Heart right ventricle (tissue), 16 donors: ENCODE results near the gene TSPAN18. TPM values are rescaled to one million over a fixed set of nuclear protein-coding genes. Genes with fewer than 3 reads are reported as not detected.

Experiments used
- ATAC-seq, 8 donors: fragments of 200-7000 bp; cut with Tn5 transposase; one replicate each; pipeline ENCODE4 v1.9.1; 2020; ENCODE audit warnings: mild to moderate bottlenecking in 8 of 8, moderate library complexity in 8 of 8, moderate number of reproducible peaks in 1 of 8
- DNase-seq, 2 donors: peaks; one replicate each; pipeline ENCODE4 v3.0.0-alpha.2; 2020
- H3K27ac ChIP-seq, 10 donors: fragments of 200-600 bp; sonication (generic) in 2 of 10; one replicate each; pipeline versions ENCODE4 v1.5.0 to v1.8.0; 2020 to 2022; ENCODE audit warnings: mild to moderate bottlenecking in 3 of 10
- H3K27me3 ChIP-seq, 7 donors: fragments of 200-600 bp; one replicate each; pipeline ENCODE4 v1.8.0; 2021 to 2022; ENCODE audit warnings: mild to moderate bottlenecking in 2 of 7
- H3K36me3 ChIP-seq, 9 donors: fragments of 200-600 bp; sonication (generic) in 1 of 9; one replicate each; pipeline versions ENCODE4 v1.5.0 to v1.8.0; 2020 to 2022; ENCODE audit warnings: mild to moderate bottlenecking in 2 of 9
- H3K4me1 ChIP-seq, 9 donors: fragments of 200-600 bp; sonication (generic) in 1 of 9; one replicate each; pipeline versions ENCODE4 v1.5.0 to v1.8.0; 2020 to 2022; ENCODE audit warnings: mild to moderate bottlenecking in 4 of 9
- H3K4me3 ChIP-seq, 10 donors: fragments of 200-600 bp; sonication (generic) in 2 of 10; one replicate each; pipeline versions ENCODE4 v1.5.0 to v1.8.0; 2020 to 2022; ENCODE audit warnings: mild to moderate bottlenecking in 7 of 10, moderate library complexity in 2 of 10
- H3K9me3 ChIP-seq, 11 donors: fragments of 200-600 bp in 10 of 11; sonication (generic) in 2 of 11; one replicate each; pipeline versions ENCODE4 v1.5.0 to v1.8.0; 2013 to 2022; ENCODE audit warnings: mild to moderate bottlenecking in 2 of 11, control low read depth in 1 of 11, moderate library complexity in 1 of 11
- CTCF ChIP-seq, 9 donors: fragments of 200-600 bp; sonication (generic) in 2 of 9; IDR thresholded peaks; one replicate each; pipeline versions ENCODE4 v1.5.0 to v1.8.0; 2021 to 2022; ENCODE audit warnings: antibody characterized with exemption in 9 of 9, mild to moderate bottlenecking in 5 of 9, moderate library complexity in 1 of 9
- WGBS, 2 donors: extraction: QIAGEN DNeasy Blood & Tissue Kit; methylation state at CpG; one replicate each; pipeline ENCODE4 v1.1.7; 2013; ENCODE audit warnings: inconsistent platforms in 1 of 2; 5-methylcytosine and 5-hydroxymethylcytosine counted together
- intact Hi-C, 10 donors: fragments of 100-400 bp; cut with DNase I; formaldehyde crosslinking; loops; one replicate each; pipeline versions ENCODE4 v1.11.1 to v1.14.2; 2022
- polyA plus RNA-seq, 2 donors: library from polyadenylated mRNA; stranded (reverse); fragments of 200-250 nt; gene quantifications; one replicate each; pipeline ENCODE4 v1.2.3, GENCODE V29; 2013
- total RNA-seq, 10 donors: library from RNA; stranded (reverse); fragmentation: NEBNext Ultra II Directional in 3 of 10; extraction: Animal tissue kit (Norgen Biotek cat#: 25700) in 3 of 10; gene quantifications; one replicate each; pipeline versions ENCODE4 v1.2.1 to v1.2.4, GENCODE V29; 2021 to 2023
- donor health status: Arrhythmogenic right ventricular cardiomyopathy.
- donor health status: ischemic (EF 13 %, LVEDD 7.1; RV severe dilation, severe dysfunction).
- donor health status: healthy with polysubstance abuse.
- donor health status: DM: no; HTN: yes; CAD: no.
- donor health status: DM: no; HTN: no; CAD: no.
- donor health status: ischemic (EF 25% LVEDD 6.9; RV normal size, moderate dysfunction).
- donor health status: ischemic (EF 25% LVEDD 5.7; RV mildly dilated, moderate dysfunction).
- donor health status: healthy.
- donor health status: DM: yes; HTN: yes; CAD: no.
- donor health status: Ischemic cardiomyopathy.
- donor health status: ischemic (EF 35%, LVEDD 5.7; RV mildly dilated, moderate dysfunction).
- donor health status: nonischemic (EF 11% LVEDD 7.7; RV severe dilation, severe dysfunction).
- donor health status: DM: yes; HTN: yes; CAD: no.
- donor health status: PGD.
- donor health status: ischemic (EF 29% LVEDD 5.4; RV normal size, mild dysfunction).
- donor health status: nonischemic (EF 23%, LVEDD 6.1; RV moderate dilation, normal function).

TSPAN18 gene
- total and polyA plus RNA-seq, 12 donors, result 37.7 to 140 (median 92.9) TPM

- H3K27me3 ChIP-seq, result no peaks in the 10 kb centered on the region
- H3K4me1 ChIP-seq, result peaks cover 26 to 94% (median 68%) of the 10 kb centered on the region in 9 donors
- peak overlapping the region in 1 of 10 donors; percentile 43 for H3K27ac ChIP-seq
- intact Hi-C loops, result loop anchor here in 4 of 10 donors (5.0 to 10.0 kb wide), 2 partner anchors 393 to 395 kb away; no protein-coding TSS in a partner anchor
- H3K36me3 ChIP-seq, result peaks cover 0 to 20% (median 0%) of the 10 kb centered on the region in 9 donors
- no peak for DNase-seq
- H3K4me3 ChIP-seq, result no peak overlapping the region
- no peaks in the 10 kb centered on the region for H3K9me3 ChIP-seq
- TF ChIP-seq CTCF (IDR thresholded peaks at IDR 0.05), result no peak
- no peak for ATAC-seq
- WGBS, 2 donors, result 95 to 96% methylated on average over 10 of the region's 10 CpGs
These were observed 215.5 kb downstream of the TSPAN18 start for GRCh38 chr11:44942029-44942955.

GRCh38 chr11:44943118-44943517 lies 216.4 kb downstream of the TSPAN18 start:
- 81 to 83% methylated on average over 7 of the region's 7 CpGs for WGBS, 2 donors
- intact Hi-C loops, result loop anchor here in 4 of 10 donors (5.0 to 10.0 kb wide), 2 partner anchors 392 to 394 kb away; no protein-coding TSS in a partner anchor

GRCh38 chr11:44943696-44944095 lies 216.9 kb downstream of the TSPAN18 start:
- no peaks in the 10 kb centered on the region for H3K27me3 ChIP-seq
- intact Hi-C loops, result loop anchor here in 4 of 10 donors (5.0 to 10.0 kb wide), 2 partner anchors 391 to 394 kb away; no protein-coding TSS in a partner anchor
- H3K4me1 ChIP-seq, result peaks cover 27 to 96% (median 82%) of the 10 kb centered on the region in 9 donors
- peaks cover 0 to 12% (median 0%) of the 10 kb centered on the region in 9 donors for H3K36me3 ChIP-seq
- ATAC-seq, result no peak
- DNase-seq, result no peak
- no peaks in the 10 kb centered on the region for H3K9me3 ChIP-seq
- H3K4me3 ChIP-seq, result no peak overlapping the region
- peak overlapping the region in 2 of 10 donors; percentile 41 to 43 for H3K27ac ChIP-seq
- 89 to 91% methylated on average over 7 of the region's 7 CpGs for WGBS, 2 donors
- TF ChIP-seq CTCF (IDR thresholded peaks at IDR 0.05), result no peak

More at GRCh38 chr11:44943118-44943517, 216.4 kb downstream of the TSPAN18 start:
- no peaks in the 10 kb centered on the region for H3K9me3 ChIP-seq
- no peak for TF ChIP-seq CTCF (IDR thresholded peaks at IDR 0.05)
- peaks cover 0 to 12% (median 0%) of the 10 kb centered on the region in 9 donors for H3K36me3 ChIP-seq
- ATAC-seq, result no peak
- H3K4me1 ChIP-seq, result peaks cover 29 to 96% (median 77%) of the 10 kb centered on the region in 9 donors
- DNase-seq, result no peak
- no peaks in the 10 kb centered on the region for H3K27me3 ChIP-seq
- no peak overlapping the region for H3K4me3 ChIP-seq
- H3K27ac ChIP-seq, result peak overlapping the region in 3 of 10 donors; percentile 34 to 43 (median 41)

GRCh38 chr11:44944181-44944852 lies 217.6 kb downstream of the TSPAN18 start:
- peaks cover 24 to 96% (median 82%) of the 10 kb centered on the region in 9 donors for H3K4me1 ChIP-seq
- ATAC-seq (no peak), DNase-seq (no peak)
- H3K4me3 ChIP-seq, result no peak overlapping the region
- intact Hi-C loops, result loop anchor here in 4 of 10 donors (5.0 to 10.0 kb wide), 2 partner anchors 390 to 393 kb away; no protein-coding TSS in a partner anchor
- 85 to 86% methylated on average over 7 of the region's 7 CpGs for WGBS, 2 donors
- H3K36me3 ChIP-seq, result peaks cover 0 to 12% (median 0%) of the 10 kb centered on the region in 9 donors
- H3K27ac ChIP-seq, result peak overlapping the region in 3 of 10 donors; percentile 68 to 93 (median 84)
- no peak for TF ChIP-seq CTCF (IDR thresholded peaks at IDR 0.05)
- H3K27me3 ChIP-seq, result no peaks in the 10 kb centered on the region
- H3K9me3 ChIP-seq, result no peaks in the 10 kb centered on the region
